ENCODE results near the gene CPLX3.
A peak's percentile ranks its signal among the peaks of the same experiment; 100 is the strongest.
"Not testable (repeated sequence)": the region's sequence is repeated elsewhere in the genome, so short reads cannot be mapped to it uniquely, and the experiment has no call there.

Gene CPLX3, protein sequence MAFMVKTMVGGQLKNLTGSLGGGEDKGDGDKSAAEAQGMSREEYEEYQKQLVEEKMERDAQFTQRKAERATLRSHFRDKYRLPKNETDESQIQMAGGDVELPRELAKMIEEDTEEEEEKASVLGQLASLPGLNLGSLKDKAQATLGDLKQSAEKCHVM

DNA sequence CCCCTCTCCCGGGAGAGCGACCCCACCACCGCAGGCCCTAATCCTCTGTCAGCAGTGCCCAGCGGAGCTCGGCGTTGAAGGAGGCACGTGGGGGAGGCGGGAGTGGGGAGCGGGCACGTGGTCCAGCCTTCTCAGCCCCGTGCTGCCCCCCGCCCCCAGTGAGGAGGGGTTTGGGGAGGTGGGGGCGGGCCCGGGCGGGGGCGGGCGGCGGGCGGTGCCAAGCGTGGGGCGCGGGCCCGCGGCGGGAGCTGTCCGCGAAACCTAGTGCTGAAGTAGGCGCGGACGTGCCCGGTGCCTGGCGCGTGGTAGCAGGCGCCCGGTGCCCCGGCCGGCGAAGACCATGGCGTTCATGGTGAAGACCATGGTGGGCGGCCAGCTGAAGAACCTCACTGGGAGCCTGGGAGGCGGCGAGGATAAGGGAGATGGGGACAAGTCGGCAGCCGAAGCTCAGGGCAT is at the start of gene CPLX3:
TSS of gene CPLX3 (plus strand) at position 264 of the 456 bp plus-strand sequence. CDS start at position 341, 77 bp downstream.
- no peak for DNase-seq (ENCODE audit: low read depth)

DNA sequence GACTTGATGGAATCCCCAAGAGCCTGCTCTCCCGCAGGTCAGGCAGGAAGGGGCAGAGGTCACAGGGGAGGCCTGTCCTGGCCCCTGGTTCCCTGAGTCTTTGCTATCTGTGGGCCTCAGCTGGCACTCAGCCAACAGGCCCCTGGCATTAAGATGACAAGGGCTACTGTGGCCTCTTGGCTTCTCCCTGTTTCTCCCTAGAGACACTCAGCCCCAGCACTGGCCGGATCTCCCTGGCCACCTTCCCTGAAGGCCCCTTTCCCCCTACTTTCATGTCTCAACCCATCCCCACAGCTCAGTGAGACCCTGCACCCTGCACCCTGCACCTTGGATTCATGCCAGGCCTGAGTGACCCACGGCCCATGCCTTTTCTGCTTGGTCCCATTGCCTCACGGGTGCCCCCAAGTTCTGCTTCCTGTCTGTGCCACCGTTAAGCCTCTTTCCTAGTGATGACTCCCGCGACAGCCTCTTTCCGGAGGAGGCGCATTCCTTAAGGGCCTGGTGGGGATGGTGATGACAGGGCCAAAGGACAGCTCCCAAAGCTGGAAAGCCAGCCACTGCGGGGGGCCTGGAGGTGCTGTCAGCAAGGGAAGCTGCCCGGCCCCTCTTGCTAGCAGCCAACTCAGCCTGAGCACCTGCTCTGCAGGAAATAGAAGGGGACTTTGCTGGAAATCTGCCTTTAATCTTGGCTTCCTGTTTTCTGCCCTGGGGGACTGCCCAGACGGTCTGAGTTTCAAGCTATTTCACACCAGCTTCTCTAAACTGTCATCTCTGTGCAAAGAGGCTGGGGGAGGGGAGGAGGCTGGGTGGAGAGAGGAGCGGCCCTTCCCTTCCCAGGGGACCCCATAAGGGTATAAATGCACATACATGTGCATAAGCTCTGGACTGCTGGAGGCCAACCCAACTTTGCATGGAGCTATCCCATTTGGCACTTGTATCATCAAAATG is 49.3 kb upstream of the CPLX3 start:
- no peak for DNase-seq (ENCODE audit: low read depth)

DNA sequence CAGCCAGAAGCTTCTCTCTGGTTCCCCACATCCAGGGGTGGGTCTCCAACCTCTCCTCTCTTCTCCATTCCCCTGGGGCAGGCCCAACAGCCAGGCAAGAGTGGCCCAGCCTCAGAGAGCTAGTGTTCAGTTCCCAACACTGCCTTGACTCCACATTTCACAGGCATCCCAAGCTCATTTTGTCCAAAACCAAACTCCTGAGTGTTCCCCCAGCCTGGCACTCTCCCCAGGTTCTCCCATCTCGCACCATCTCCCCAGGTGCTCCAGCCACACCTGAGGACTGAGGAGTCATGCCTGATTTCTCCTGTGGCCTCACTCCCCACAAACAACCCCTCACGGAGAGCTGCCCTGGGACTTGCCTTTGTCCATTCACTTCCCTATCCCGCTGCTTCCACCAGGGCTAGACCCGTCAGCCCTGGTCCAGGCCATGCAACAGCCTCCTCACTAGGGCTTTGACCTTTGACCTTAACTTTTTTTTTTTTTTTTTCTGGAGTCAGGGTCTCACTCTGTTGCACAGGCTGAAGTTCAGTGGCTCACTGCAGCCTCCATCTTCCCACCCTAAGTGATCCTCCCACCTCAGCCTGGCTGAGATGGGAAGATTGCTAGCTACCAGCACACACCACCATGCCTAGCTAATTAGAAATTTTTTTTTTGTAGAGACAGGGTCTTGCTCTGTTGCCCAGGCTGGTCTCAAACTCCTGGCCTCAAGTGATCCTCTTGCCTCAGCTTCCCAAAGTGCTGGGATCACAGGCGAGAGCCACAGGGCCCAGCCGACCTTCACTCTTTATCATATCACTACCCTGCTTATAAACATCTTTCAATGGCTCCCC is 48.4 kb upstream of the CPLX3 start:
- no peak for DNase-seq (ENCODE audit: low read depth)

DNA sequence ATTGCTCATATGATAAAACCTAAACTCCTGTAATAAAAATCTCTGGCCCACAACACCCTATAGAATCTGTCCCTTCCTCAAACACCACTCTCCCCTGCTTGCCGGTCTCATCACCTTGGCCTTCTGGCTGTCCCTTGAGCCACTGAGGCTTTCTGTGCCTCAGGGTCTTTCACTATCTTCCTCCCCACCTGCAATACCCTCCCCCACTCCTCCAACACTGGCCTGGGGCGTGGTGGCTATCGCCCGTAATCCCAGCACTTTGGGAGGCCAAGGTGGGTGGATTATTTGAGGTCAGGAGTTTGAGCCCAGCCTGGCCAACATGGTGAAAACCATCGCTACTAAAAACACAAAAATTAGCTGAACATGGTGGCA is 47.8 kb upstream of the CPLX3 start:
- DNase-seq (ENCODE audit: low read depth) = no peak

DNA sequence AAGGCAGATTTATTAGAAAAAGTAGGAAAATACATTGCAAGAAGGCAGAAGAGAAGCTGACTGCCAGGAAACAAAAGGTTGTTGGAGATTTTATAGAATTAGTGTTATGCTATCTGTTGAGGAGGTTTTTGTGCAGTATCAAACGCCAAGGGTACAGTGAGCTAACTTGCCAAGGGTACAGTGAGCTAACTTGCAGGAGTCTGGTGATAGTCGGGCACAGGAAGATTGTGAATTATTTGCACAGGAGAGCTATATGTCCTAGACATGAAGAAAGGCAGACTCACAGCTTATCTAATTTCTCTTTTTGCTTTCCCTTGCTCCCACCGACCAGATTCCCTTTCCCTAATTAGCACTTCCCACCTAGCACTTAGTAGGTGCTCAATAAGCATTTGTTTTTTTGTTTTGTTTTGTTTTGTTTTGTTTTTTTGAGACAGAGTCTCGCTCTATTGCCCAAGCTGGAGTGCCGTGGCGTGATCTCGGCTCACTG is 47.2 kb upstream of the CPLX3 start:
- no peak for DNase-seq (ENCODE audit: low read depth)

DNA sequence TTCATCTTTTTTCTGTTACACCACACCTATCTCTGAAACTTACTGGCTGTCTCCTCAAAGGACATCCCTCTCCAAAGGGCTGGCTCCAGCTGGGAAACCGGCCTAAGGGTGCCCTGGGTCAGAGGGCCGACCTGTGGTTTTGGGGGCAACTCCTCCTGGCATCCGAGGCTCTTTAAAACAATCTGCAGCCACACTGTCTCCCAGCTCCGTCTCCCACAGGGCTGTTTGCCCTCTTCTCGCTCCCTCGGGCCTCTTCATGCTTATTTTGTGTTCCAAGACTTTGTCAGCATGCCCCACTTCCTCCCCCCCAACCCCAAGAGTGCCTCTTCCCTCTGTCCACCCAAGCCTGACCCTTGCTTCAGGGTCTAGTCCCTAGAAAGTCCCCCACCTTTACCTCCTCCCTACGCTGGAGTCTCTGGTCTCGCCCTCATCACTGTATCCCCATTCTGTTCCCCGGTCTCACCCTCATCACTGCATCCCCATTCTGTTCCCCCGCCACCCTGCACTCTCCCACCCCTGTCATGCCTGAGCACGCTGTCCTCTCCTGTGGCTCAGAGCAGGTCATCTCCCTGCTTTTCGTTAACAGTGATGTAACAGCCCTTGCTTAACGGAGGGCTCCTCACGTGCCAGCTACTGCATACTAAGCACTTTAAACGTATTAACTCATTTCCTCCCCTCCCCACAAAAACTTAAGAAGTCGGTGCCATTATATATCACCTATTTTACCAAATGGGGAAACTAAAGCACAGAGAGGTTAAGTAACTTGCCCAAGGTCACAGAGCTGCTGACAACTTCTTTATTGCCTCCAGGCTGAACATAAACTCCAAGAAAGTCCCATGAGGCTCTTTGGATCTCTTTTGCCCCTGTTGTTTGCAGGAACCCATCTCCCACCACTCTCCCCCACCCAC is 45.6 kb upstream of the CPLX3 start:
- DNase-seq (ENCODE audit: low read depth) = no peak

DNA sequence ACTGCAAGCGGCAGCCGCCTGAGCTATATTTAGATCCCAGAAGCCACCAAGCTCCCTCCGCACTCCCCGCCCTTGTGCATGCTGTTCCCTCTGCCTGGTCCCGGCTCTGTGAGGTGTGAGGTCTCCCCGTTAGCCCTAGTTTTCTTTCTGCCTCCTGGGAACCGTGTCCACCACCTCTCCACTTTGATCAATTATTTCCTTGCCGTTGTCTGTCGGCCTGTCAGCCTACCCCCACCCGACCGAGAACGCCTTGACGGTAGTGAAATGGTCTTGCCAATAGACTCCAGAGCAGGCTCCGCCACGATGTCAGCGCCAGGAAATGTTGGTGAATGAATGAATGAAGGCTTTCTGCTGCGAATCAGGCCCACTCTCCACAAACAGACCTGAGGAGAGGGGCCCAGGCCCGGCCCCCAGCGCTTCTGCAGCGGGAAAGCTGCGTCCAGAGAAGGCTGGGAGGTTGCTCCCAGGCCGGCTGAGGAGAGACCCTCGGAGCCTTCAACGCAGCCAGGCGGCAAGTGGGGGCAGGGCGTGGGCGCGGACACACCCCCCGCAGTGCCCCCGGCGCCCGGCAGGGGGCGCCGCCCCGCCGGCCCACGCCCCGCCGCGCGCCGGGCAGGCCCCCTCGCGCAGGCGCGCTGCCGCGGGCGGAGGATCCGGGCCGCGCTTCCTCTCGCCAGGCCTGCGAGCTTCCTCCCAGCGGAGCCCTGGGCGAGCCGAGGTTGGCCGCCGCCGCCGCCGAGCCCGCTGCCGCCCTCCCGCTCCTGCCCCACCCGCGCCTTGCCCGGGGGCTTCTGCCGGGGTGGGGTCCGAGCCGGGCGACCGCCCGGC is 44.8 kb upstream of the CPLX3 start, which contains the start of gene CSK:
TSS of gene CSK (plus strand) at position 650 of the 828 bp plus-strand sequence. CDS start 16,218 bp downstream, outside the sequence.
- DNase-seq (ENCODE audit: low read depth) = peak; percentile 52

DNA sequence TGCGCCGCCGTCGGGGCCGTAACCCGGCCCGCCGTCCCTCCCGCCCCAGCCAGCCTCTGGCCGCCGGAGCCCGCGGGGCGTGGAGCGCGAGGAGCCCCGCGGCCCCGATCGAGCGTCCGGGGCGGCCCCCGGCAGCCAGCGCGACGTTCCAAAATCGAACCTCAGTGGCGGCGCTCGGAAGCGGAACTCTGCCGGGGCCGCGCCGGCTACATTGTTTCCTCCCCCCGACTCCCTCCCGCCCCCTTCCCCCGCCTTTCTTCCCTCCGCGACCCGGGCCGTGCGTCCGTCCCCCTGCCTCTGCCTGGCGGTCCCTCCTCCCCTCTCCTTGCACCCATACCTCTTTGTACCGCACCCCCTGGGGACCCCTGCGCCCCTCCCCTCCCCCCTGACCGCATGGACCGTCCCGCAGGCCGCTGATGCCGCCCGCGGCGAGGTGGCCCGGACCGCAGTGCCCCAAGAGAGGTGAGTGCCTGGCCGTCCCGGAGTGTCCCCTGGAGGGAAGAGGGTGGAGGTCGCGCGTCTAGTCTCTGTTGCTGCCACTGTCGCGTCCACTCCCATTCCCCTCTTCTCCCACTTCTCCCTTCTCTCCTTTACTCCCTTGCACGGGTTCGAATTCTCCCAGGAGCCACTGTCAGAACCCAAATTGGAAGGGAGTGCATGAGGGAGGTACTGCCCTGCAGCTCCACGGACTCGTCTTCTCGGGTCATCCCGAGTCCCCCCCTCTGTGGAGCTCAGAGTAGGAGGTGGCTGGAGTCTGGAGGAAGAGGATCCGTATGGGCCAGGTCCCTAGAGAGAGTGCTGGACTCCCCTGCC is 44.0 kb upstream of the CPLX3 start:
- DNase-seq (ENCODE audit: low read depth) = no peak

DNA sequence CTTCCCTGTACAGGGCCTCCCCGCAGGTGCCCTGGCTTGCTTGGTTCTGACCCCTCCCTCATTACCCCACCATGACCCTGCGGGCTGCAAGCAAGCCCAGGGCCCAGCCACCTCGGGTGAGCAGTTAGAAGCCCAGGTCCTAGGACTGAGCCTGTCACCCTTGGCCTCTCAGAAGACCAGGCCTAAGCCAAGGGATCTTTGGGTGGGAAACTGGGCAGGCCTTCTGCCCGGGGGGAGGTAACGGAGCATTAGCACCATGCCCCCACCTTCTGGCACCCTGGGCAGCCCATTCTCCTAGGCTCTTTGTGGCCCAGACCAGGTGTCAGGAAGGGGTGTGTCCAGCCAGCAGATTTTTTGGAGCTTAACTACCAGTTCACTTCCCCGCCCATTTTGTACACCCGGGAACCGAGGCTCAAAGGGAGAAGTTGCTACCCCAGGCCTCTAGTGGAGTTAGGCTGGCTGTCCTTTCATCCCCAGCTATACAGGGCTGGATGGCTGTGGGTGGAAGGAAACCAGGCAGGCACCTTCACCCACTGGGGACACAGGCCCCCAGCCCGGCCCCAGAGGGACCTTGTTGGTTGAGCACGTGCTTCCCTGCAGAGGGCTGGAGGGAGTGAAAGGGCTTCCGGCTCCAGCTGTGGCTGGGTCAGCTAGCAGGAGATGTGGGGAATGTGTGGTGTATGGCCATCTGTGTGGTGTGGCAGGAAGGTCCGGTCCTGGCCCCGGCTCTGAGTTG is 43.2 kb upstream of the CPLX3 start:
- no peak for DNase-seq (ENCODE audit: low read depth)

DNA sequence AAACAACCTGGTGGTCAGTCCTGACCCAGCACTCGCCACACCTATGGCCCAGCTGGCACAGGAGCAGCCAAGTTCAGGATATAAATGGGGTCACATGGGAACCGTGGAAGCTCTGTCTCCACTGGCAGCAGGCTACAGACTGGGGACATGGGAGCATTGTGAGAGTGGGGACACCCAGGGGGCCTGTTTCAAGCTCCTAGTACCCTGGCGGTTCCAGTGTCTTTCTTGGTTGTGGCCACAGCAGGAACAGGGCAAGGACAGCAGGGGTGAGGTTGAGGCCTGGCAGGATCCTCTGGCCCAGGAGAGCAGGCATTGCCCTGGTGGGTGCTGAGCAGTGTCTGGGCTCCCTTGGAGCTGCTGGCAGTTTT is 42.6 kb upstream of the CPLX3 start:
- no peak for DNase-seq (ENCODE audit: low read depth)

DNA sequence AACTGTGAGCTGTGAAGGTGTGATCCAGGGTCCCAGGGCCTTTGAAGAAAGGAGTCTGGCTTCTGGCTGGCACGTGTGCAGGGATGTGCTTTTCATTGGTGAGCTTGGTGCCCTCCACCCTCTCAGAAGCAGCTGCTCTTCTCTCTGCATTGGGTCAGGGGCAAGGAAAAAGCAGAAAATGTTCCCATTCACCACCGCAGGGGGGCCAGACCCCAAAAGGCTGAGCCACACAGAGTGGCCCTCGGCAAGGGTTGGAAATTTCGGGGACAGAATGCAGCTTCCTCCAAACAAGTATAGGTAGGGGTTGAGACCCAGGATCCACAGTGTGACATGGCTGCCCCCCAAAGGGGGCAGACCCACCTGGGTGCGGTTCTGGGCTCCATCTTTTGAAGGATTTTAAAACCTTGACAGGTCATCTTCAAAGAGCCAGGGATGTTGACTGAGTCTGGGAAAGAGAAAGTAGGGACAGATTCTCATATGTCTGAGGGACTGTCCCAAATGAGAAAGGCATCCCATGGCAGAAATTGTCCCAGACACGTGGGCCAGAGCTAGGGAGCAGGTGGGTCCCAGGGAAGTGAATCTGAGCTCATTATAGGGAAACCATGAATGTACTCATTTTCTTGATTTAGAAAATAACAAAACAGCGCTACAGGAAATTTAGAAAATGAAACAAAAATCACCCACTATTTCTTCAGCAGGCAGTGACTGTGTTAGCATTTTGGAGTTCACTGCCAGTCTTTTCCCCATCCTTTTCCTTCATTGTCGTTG is 41.8 kb upstream of the CPLX3 start:
- DNase-seq (ENCODE audit: low read depth) = no peak

DNA sequence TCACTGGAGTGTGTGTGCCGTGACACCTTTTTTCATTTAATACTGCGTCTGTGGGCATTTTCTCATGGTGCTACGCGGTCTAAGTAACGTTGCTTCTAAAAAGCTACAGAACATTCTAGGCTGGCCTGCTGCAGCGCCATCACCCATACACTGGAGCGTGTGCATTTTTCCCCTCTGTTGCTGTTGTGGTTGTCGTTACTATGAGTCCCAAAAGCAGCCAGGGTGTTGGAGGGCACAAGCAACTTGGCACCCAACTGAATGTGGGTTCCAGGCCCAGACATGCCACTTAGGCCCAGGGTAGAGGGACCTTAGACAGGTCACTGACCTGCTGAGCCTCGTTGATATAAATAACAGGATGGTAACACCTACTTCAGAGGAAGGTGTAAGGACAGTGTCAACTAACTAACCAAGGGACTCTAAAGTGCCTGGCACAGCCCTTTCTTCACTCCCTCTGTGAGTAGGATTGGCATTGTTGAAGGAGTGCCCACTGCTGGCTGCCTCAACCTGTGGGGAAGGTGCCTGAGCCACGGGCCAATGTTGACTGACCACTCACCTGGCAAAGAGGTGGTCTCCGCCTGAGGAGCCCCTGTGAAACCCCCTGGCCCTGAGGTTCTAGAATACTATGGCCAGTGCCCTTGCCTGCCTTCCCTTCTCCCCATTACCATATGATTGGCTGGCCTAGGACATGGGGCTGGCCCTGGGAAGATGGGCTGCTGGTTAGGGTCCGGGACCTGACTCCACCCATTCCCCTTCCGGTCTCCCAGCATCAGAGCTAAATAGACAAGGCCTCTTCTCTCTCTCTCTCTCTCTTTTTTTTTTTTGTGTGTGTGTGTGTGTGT is 41.0 kb upstream of the CPLX3 start:
- no peak for DNase-seq (ENCODE audit: low read depth)

DNA sequence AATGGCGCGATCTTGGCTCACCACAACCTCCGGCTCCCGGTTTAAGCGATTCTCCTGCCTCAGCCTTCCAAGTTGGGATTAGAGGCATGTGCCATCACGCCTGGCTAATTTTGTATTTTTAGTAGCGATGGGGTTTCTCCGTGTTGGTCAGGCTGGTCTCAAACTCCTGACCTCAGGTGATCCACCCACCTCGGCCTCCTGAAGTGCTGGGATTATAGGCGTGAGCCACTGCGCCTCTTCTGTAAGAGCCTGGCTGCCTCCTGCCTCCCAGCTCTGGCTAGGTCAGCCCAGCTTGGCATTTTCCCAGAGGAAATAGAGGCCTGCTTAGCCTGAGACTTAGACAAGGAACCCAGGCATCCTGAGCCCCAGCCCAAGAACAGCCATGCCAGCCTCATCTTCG is 40.3 kb upstream of the CPLX3 start:
- DNase-seq (ENCODE audit: low read depth) = not testable (repeated sequence)

DNA sequence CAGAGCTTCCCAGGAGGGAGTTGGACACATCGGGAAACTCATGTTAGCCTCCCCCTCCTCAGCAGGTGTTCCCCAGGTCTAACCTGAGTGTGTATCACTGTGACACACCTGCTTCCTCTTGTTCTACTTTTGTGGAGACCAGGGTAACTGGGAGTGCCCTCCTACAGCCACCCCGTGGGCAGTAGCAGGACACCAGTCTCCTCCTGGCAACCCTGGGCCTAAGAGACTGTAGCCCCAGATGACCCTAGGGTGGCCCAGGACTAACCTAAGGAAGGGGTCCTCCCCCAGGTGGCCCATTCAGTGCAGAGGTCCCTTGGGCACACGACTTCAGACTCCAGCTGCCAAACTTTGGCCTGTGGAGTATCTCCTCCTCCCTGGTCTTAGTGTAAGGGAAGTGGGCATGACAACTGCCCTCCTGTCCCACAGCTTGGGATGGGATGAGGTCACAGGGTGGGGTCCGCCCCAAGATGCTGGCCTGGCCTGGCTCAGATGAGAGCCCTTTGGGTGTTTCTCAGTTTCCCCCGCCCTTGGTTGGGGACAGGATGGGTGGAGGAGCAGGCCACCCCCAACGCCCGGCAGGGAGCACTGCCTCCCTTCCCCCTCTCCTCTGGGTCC is 39.8 kb upstream of the CPLX3 start:
- no peak for DNase-seq (ENCODE audit: low read depth)

DNA sequence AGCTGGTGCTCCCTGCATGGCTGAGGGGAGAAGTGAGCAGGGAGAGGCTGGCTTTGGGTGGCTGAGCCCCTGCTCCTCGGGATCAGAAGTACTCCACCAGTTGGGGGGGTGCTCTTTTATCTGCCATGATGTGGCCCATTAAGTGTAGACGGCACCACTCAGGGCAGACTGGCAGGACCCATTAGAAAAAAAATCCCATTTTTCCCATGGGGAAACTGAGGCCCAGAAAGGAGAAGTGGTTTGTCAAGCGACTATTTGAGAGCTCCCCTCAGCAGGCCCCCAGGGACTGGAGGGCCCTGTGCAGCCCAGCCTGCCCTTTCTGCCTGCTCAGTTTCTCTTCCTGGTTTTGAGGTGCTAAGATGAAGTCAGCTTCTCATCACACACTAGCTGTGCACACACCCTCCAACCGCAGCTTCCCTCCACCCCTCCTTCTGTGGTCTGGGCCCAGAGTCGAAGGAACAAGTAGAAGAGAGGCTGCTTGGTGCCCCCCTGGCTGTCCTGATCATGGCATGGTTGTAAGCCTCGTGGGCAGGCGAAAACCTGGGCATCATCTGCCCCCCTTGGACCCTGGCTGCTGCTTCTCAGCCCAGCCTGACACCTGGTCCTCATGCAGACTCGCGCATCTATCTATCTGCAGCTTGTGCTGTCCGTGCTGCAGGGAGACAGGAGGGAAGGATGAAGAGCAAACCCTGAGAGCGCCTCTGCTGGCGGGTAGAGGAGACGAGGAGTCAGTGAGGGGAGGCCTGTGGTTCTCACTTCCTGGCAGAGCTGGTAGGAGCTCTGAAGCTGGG is 39.0 kb upstream of the CPLX3 start:
- peak; percentile 61 for DNase-seq (ENCODE audit: low read depth)

All from stromal cell of bone marrow (primary cell).